Gastrocnemius medialis (tissue), 4 donors: ENCODE measurements around the gene MAP3K7.

Source experiments
- CTCF ChIP-seq, 5 experiments: fragments of 450-650 bp in 3 of 5; fragments of 200-600 bp in 2 of 5; sonication (generic) in 2 of 5; IDR thresholded peaks in 4 of 5; conservative IDR thresholded peaks in 1 of 5; 1 replicate in 4 of 5; 2 replicates in 1 of 5; pipeline ENCODE4 v1.5.1; 2016 to 2019; ENCODE audit warnings: antibody characterized with exemption in 5 of 5, mild to moderate bottlenecking in 3 of 5, moderate library complexity in 3 of 5
- POLR2A ChIP-seq, 2 donors: fragments of 450-650 bp; IDR thresholded peaks; one replicate each; pipeline ENCODE4 v1.6.1; 2017; ENCODE audit warnings: antibody characterized with exemption in 2 of 2, mild to moderate bottlenecking in 2 of 2, moderate library complexity in 2 of 2

- no peak for TF ChIP-seq CTCF (IDR thresholded peaks at IDR 0.05 in 4 of 5, conservative IDR thresholded peaks at IDR 0.05 in 1 of 5)
- TF ChIP-seq POLR2A (IDR thresholded peaks at IDR 0.05): no peak
These were observed 92.6 kb downstream of the MAP3K7 start for GRCh38 chr6:90494067-90494780.
